Natural killer cell treated with Interleukin-12 subunit alpha and Interleukin-12 subunit beta and Interleukin-15 and Interleukin-18, amount 100 ng/mL, for 72 hours (primary cell): Measurements from ENCODE around the gene PRKCB. TPM values are rescaled to one million over a fixed set of nuclear protein-coding genes. Genes with fewer than 3 reads are reported as not detected.

Experiments
- ATAC-seq, 2 donors: fragments of 150-1000 bp; cut with Tn5 transposase in 1 of 2; sonication (Bioruptor Pico), chemical (Tn5 transposase) in 1 of 2; 2 replicates each; pipeline ENCODE4 v1.10.0; 2021
- DNase-seq: peaks from one replicate; pipeline ENCODE4 v3.0.0; 2022; ENCODE audit warnings: low spot score
- H3K27ac Mint-ChIP-seq, 2 donors: 1 replicate in 1 of 2; 2 replicates in 1 of 2; pipeline ENCODE4 v1.8.0; 2022; ENCODE audit warnings: mixed read lengths in 2 of 2, mild to moderate bottlenecking in 1 of 2, moderate library complexity in 1 of 2
- H3K27me3 Mint-ChIP-seq, 2 donors: 1 replicate in 1 of 2; 2 replicates in 1 of 2; pipeline ENCODE4 v1.8.0; 2022; ENCODE audit warnings: mixed read lengths in 2 of 2
- H3K36me3 Mint-ChIP-seq: one replicate; pipeline ENCODE4 v1.8.0; 2022; ENCODE audit warnings: mixed read lengths
- H3K4me1 Mint-ChIP-seq, 2 donors: 1 replicate in 1 of 2; 2 replicates in 1 of 2; pipeline ENCODE4 v1.8.0; 2022; ENCODE audit warnings: low read depth in 2 of 2, mixed read lengths in 2 of 2, mild to moderate bottlenecking in 1 of 2
- H3K4me3 Mint-ChIP-seq: one replicate; pipeline ENCODE4 v1.8.0; 2022; ENCODE audit warnings: mixed read lengths
- H3K9me3 Mint-ChIP-seq: 2 replicates; pipeline ENCODE4 v1.8.0; 2022; ENCODE audit warnings: mixed read lengths
- total RNA-seq, 2 donors: library from RNA; stranded (reverse); gene quantifications; one replicate each; pipeline ENCODE4 v1.2.3, GENCODE V29; 2022

Gene PRKCB
- total RNA-seq, 2 donors from 2014 or later: 193 to 273 TPM

GRCh38 chr16:23952128-23952970 lies 116.6 kb downstream of the PRKCB start:
- H3K36me3 Mint-ChIP-seq: no peaks in the 10 kb centered on the region
- H3K27ac Mint-ChIP-seq: peak overlapping the region; percentile 46 to 89
- DNase-seq (no peak), ATAC-seq (peak in 1 of 2 donors; percentile 55)
- peaks cover 64 to 67% of the 10 kb centered on the region in 2 donors for H3K4me1 Mint-ChIP-seq
- H3K27me3 Mint-ChIP-seq: no peaks in the 10 kb centered on the region
- peak overlapping the region; percentile 47 for H3K4me3 Mint-ChIP-seq
- no peaks in the 10 kb centered on the region for H3K9me3 Mint-ChIP-seq

GRCh38 chr16:23952971-23953300 lies 117.2 kb downstream of the PRKCB start:
- no peaks in the 10 kb centered on the region for H3K9me3 Mint-ChIP-seq
- no peaks in the 10 kb centered on the region for H3K27me3 Mint-ChIP-seq
- H3K27ac Mint-ChIP-seq: no peak overlapping the region
- peaks cover 61 to 64% of the 10 kb centered on the region in 2 donors for H3K4me1 Mint-ChIP-seq
- ATAC-seq (no peak), DNase-seq (no peak)
- no peaks in the 10 kb centered on the region for H3K36me3 Mint-ChIP-seq
- H3K4me3 Mint-ChIP-seq: no peak overlapping the region

- Mint-ChIP-seq H3K27ac (no peak overlapping the region), H3K9me3 (no peaks in the 10 kb centered on the region), H3K4me1 (peaks cover 58 to 62% of the 10 kb centered on the region in 2 donors), H3K27me3 (no peaks in the 10 kb centered on the region), H3K4me3 (no peak overlapping the region), H3K36me3 (no peaks in the 10 kb centered on the region)
- DNase-seq (no peak), ATAC-seq (no peak)
Measured at GRCh38 chr16:23953476-23953875, 117.7 kb downstream of the PRKCB start.

- no peak for DNase-seq
- Mint-ChIP-seq H3K36me3 (no peaks in the 10 kb centered on the region), H3K4me1 (peaks cover 58 to 65% of the 10 kb centered on the region in 2 donors), H3K9me3 (no peaks in the 10 kb centered on the region), H3K27ac (no peak overlapping the region), H3K27me3 (no peaks in the 10 kb centered on the region), H3K4me3 (no peak overlapping the region)
- ATAC-seq: no peak
Measured at GRCh38 chr16:23955088-23955487, 119.3 kb downstream of the PRKCB start.

- no peaks in the 10 kb centered on the region for H3K9me3 Mint-ChIP-seq
- no peak overlapping the region for H3K4me3 Mint-ChIP-seq
Measured at GRCh38 chr16:23957287-23957686, 121.5 kb downstream of the PRKCB start.

GRCh38 chr16:23959072-23959751 lies 123.4 kb downstream of the PRKCB start:
- no peaks in the 10 kb centered on the region for H3K9me3 Mint-ChIP-seq
- DNase-seq: no peak
- H3K36me3 Mint-ChIP-seq: no peaks in the 10 kb centered on the region
- H3K4me3 Mint-ChIP-seq: peak overlapping the region; percentile 26
- H3K27me3 Mint-ChIP-seq: no peaks in the 10 kb centered on the region
- peak overlapping the region; percentile 47 to 56 for H3K27ac Mint-ChIP-seq
- peaks cover 54% of the 10 kb centered on the region in 2 donors for H3K4me1 Mint-ChIP-seq
- peak in 1 of 2 donors; percentile 63 for ATAC-seq

More at GRCh38 chr16:23957287-23957686, 121.5 kb downstream of the PRKCB start:
- Mint-ChIP-seq H3K27me3 (no peaks in the 10 kb centered on the region), H3K27ac (no peak overlapping the region), H3K36me3 (no peaks in the 10 kb centered on the region), H3K4me1 (peaks cover 58 to 59% of the 10 kb centered on the region in 2 donors)
- DNase-seq (no peak), ATAC-seq (no peak)

GRCh38 chr16:23959752-23960072 lies 123.9 kb downstream of the PRKCB start:
- Mint-ChIP-seq H3K4me1 (peaks cover 51 to 54% of the 10 kb centered on the region in 2 donors), H3K9me3 (no peaks in the 10 kb centered on the region), H3K4me3 (peak overlapping the region; percentile 26), H3K36me3 (no peaks in the 10 kb centered on the region), H3K27ac (peak overlapping the region; percentile 47 to 56), H3K27me3 (no peaks in the 10 kb centered on the region)
- DNase-seq (no peak), ATAC-seq (no peak)

GRCh38 chr16:23960081-23960885 lies 124.5 kb downstream of the PRKCB start:
- DNase-seq (no peak), ATAC-seq (no peak)
- peaks cover 53 to 57% of the 10 kb centered on the region in 2 donors for H3K4me1 Mint-ChIP-seq
- H3K27ac Mint-ChIP-seq: peak overlapping the region; percentile 47 to 56
- H3K4me3 Mint-ChIP-seq: peak overlapping the region; percentile 36
- peaks cover 6% of the 10 kb centered on the region for H3K36me3 Mint-ChIP-seq
- no peaks in the 10 kb centered on the region for H3K27me3 Mint-ChIP-seq
- H3K9me3 Mint-ChIP-seq: no peaks in the 10 kb centered on the region

GRCh38 chr16:23962001-23962400 lies 126.2 kb downstream of the PRKCB start:
- no peak overlapping the region for H3K27ac Mint-ChIP-seq
- no peaks in the 10 kb centered on the region for H3K27me3 Mint-ChIP-seq
- no peak overlapping the region for H3K4me3 Mint-ChIP-seq
- H3K4me1 Mint-ChIP-seq: peaks cover 51 to 69% of the 10 kb centered on the region in 2 donors
- H3K36me3 Mint-ChIP-seq: peaks cover 12% of the 10 kb centered on the region
- no peak for DNase-seq
- H3K9me3 Mint-ChIP-seq: no peaks in the 10 kb centered on the region
- peak in 1 of 2 donors; percentile 34 for ATAC-seq

- Mint-ChIP-seq H3K36me3 (peaks cover 12% of the 10 kb centered on the region), H3K9me3 (no peaks in the 10 kb centered on the region), H3K27ac (no peak overlapping the region), H3K4me1 (peaks cover 54 to 73% of the 10 kb centered on the region in 2 donors), H3K27me3 (no peaks in the 10 kb centered on the region), H3K4me3 (no peak overlapping the region)
- ATAC-seq (no peak), DNase-seq (no peak)
Measured at GRCh38 chr16:23964136-23964535, 128.4 kb downstream of the PRKCB start.

GRCh38 chr16:23965137-23965733 lies 129.5 kb downstream of the PRKCB start:
- no peak for DNase-seq
- no peak overlapping the region for H3K4me3 Mint-ChIP-seq
- no peaks in the 10 kb centered on the region for H3K9me3 Mint-ChIP-seq
- H3K27ac Mint-ChIP-seq: no peak overlapping the region
- H3K27me3 Mint-ChIP-seq: no peaks in the 10 kb centered on the region
- ATAC-seq: no peak
- peaks cover 12% of the 10 kb centered on the region for H3K36me3 Mint-ChIP-seq
- peaks cover 53 to 62% of the 10 kb centered on the region in 2 donors for H3K4me1 Mint-ChIP-seq

GRCh38 chr16:23966597-23967394 lies 131.0 kb downstream of the PRKCB start:
- ATAC-seq (no peak), DNase-seq (no peak)
- peaks cover 12% of the 10 kb centered on the region for H3K36me3 Mint-ChIP-seq
- no peaks in the 10 kb centered on the region for H3K9me3 Mint-ChIP-seq
- H3K27me3 Mint-ChIP-seq: no peaks in the 10 kb centered on the region
- no peak overlapping the region for H3K4me3 Mint-ChIP-seq
- peak overlapping the region in 1 of 2 donors; percentile 75 for H3K27ac Mint-ChIP-seq
- peaks cover 48 to 50% of the 10 kb centered on the region in 2 donors for H3K4me1 Mint-ChIP-seq

GRCh38 chr16:23967775-23968174 lies 132.0 kb downstream of the PRKCB start:
- Mint-ChIP-seq H3K4me1 (peaks cover 46% of the 10 kb centered on the region in 2 donors), H3K27me3 (no peaks in the 10 kb centered on the region), H3K36me3 (peaks cover 12% of the 10 kb centered on the region), H3K4me3 (no peak overlapping the region), H3K9me3 (no peaks in the 10 kb centered on the region), H3K27ac (peak overlapping the region in 1 of 2 donors; percentile 43)
- DNase-seq (no peak), ATAC-seq (no peak)
